Cardiac septum (tissue), 1 donor: ENCODE results near the gene GCK. TPM values are rescaled to one million over a fixed set of nuclear protein-coding genes. Genes with fewer than 3 reads are reported as not detected.
A peak's percentile ranks its signal among the peaks of the same experiment; 100 is the strongest.
"Not testable (repeated sequence)": the region's sequence is repeated elsewhere in the genome, so short reads cannot be mapped to it uniquely, and the experiment has no call there.

Source experiments
- DNase-seq: peaks from one replicate; pipeline ENCODE4 v3.0.0-alpha.2; 2020; ENCODE audit warnings: low spot score
- intact Hi-C: fragments of 100-400 bp; cut with DNase I; formaldehyde crosslinking; loops from one replicate; pipeline ENCODE4 v1.14.0; 2022
- total RNA-seq: library from RNA; stranded (reverse); fragmentation: NEBNext Ultra II Directional; extraction: Animal tissue kit (Norgen Biotek cat#: 25700); gene quantifications from one replicate; pipeline ENCODE4 v1.2.1, GENCODE V29; 2021
- donor health status: DM: no; HTN: no; CAD: no.

GCK gene
- total RNA-seq, 1 donor from 2014 or later = 3.7 TPM

DNA sequence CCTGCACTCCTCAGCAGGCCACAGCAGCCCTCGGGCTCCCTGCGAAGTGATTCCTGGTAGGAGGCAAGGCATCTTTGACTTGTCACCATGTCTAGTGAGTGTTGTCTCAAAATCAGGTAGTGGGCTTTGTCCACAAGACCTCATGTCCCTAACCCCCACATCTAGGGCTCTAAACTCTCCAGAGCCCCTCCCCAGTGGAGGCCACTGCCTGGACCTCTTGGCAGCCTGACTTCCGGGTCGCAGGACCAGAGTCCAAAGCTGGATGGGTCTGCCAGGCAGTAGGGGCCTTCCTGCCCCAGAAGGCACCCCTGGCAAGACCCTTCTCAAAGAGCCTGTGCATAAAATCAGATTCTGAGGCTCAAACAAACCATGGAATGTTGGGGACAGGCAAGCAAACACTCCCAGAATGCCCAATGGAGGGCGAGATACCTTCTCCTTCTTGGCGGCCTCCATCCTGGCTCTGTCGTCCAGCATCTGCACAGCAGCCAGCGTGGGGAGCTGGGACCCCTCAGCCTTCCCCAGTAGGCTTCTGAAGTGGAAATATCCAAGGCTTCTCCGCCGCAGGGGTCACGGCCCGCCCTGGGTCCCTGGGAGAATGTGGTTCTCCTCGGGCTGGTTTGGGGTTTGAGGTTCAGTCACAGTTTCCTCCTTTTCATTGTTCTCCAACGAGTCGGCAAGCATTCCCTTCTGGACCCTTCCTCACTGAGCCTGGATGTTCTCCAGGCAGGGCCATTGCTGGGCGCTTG, 586 bp downstream of the GCK start:
- intact Hi-C loops = no loop called here
- no peak for DNase-seq

DNA sequence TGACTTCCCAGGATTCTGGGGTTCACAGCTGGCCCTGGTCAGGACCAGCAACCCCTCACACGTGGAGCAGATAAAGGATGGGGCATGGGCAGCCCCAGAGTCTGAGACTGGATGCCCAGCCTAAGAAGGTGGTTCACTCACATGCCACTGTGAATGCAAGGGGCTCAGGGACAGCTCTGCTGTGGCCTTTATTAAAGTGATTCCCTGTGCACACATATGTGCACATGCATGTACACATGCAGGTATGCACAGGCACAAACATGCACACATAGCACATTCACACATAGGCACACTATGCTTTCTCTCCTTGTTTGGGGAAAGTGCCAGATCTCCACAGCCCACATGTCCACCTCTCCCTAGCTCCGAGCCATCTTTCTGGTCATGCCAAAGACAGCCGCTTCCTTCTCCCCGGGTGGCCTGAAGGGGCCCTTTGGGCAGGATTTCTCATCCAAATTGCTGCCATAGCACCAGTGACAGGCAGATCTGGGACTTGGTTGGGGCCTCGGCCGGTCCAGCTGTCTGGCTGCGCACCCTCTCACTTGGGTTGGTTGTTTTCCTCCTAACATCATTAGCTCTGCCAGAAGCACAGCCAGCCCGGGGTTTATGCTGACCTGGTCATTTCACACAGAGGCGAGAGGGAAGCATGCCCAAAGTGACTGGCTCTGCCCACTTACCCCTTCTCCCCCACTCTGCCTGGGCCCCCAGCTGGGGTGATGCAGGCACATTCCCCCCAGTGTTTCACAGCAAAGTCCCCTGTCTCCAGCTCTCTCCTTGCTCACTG, 1.4 kb downstream of the GCK start:
- intact Hi-C loops = no loop called here
- DNase-seq = no peak

DNA sequence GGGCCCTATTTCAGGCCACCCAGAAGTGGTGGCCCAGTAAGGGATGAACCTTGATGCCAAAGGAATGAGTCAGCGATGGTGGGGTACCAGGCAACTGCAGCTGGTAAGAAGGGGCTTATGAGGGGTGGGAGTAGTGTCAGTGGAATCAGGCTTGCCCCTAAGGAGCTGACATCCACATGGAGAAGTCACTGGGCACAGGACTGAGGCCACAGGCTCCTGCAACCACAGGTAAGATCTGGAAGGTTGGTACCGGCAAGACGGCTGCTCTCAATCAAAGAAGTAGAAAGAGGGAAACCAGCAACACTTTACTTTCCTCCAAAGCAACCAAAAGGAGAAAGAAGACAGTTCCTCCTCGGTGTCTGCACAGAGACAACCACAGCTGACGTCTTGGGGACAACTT, 2.5 kb downstream of the GCK start:
- DNase-seq = no peak
- intact Hi-C loops = no loop called here

DNA sequence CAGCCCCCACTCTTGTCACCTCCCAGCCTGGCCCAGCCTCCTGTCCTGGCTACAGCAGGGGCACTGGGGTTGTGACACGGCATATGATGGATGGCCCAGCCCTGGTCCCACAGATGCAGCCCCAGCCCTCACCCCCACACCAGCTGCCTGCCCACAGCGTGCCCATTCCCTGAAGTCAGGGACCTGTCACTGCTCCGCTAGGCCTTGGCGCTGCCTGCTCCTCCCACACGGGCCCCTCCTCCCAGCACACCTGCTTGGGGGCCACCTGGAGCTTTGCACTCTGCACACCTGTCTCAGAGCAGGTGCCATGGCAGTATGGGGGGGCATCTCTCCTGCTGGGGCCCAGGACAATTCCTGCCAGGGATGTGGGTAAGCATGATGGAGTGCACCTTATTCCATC, 3.5 kb downstream of the GCK start:
- intact Hi-C loops = no loop called here
- DNase-seq = no peak

DNA sequence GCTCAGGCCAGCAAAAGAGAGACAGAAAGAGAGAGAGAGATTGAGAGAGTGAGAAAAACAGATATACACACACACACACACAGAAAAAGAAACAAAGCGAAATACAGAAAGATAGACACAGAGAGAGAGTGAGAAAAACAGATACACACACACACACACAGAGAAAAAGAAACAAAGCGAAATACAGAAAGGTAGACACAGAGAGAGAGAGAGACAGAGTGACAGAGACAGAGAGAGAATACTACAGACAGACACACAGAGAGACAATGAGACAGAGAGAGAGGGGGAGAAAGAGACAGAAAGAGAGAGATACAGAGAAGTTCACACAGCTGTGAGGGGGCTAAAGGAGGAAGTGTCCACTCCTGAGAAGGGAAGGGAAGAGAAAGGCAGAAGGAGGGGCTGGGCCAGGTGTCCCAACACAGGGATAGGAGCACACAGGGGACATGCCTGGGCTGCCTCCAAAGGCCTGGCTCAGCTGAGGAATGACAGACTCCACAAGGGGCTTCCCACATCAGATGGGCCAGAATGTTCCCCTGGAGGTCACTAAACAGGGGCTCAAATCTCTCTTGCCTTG, 4.3 kb downstream of the GCK start:
- intact Hi-C loops = no loop called here
- DNase-seq = no peak

DNA sequence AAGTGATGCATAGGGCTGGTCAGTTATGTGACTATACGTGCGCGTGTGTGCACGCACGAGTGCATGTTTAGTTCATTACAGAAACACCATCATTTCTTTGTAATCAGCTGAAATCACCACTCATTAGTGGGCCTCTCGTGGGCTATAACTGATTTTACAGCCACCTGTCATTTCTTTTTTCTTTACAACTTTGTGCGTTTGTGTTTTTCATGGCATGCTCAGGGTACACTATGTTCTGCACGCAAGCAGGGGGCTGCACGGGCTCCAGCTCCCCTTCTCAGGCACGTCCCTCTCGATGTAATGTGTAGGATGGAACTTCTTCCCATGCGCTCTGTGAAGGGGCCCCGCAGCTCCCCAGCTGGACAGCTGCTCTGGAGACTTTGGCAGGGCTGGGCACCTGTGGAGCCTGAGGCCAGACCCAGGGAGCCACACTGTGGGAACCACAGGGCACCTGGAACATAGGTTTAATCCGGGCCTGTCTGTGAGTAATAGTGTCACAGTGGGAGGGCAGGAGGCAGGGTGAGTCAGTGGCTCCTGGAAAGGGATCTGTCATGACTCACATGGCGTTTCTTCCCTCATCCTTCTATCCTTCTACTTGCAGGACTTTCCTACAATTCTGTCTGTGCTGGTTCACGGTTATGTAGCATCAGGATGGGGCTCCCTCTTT, 4.9 kb downstream of the GCK start:
- intact Hi-C loops = no loop called here
- DNase-seq = no peak

DNA sequence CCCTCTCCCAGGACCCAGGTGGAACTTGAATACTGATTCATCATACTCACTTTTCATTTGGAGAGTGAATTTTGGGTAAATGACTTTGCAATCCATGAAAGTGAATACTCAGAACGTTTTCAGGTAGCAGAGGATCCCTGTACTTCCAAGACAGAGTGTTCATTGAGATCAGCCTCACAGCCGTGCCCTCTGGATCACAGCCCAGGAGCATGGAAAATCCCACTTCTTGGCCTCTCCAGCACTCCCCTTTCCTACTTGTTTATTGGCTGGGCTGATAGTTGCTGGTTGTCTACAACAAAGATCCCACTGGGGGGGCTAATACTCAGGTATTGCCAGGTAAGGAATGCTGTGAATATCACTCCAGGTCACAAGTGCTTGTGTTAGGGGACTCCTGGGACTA, 5.9 kb downstream of the GCK start:
- intact Hi-C loops = no loop called here
- no peak for DNase-seq

DNA sequence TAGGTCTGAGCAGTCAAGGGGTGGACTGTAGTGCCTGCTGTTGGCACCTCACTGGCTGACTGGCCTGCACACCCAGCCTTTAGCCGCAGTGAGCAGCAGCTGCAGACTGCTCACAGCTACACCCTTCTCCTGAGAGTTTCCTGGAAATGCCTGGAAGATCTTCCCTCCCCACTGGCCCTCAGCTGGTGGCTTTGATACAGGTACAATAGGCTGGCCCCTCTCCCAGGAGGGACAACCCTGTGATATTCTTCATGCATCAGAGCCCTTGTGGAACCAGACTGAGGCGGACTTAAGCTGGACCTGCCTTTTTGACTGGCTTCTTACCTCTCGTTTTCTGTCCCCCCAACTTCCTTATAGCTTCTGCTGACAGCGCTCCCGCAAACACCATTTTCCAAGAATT, 6.4 kb downstream of the GCK start:
- intact Hi-C loops = no loop called here
- no peak for DNase-seq

DNA sequence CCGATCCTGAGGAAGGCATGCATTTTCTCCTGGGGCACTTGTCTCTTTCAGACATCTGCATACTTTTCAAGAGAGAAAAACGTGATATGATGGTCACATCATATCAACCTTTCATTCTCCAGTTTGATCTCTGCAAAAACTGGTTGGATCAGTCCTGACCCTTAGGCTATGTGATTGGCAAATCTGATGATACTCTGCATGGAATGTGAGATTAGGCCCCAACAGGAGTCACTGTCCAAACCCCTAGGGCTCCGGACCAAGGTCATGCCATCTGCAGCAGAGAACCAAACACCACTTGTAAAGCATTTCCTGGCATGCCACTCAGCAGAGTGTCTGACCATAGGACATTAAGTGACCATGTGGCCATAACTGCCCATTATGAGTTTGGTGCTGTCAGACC, 8.6 kb downstream of the GCK start:
- intact Hi-C loops = no loop called here
- DNase-seq = no peak

DNA sequence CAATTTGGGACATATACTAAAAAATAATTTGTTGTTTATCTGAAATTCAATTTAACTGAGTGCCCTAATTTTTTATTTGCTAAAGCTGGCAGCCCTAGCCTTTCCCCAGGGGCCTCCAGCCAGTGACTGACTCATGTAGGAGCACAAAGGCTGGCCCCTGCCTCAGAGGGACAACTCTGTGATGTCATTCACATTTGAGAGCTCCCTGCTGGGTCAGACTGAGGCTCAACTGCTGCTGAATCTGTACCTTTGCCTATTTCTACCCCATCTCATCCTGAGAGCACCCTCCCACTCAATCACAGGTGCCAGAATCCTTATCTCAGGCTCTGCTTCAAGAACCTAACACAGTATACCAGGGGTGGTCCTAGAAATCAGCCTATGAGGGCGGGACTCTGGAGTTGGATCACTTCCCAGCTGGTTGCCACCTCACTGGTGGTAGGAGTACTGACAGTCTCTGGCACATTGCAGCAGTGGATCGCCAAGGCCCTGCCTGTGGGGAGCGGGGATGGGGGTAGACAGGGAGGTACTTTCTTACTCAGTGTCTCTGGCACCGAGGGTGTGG, 11.6 kb downstream of the GCK start:
- intact Hi-C loops = no loop called here
- no peak for DNase-seq

DNA sequence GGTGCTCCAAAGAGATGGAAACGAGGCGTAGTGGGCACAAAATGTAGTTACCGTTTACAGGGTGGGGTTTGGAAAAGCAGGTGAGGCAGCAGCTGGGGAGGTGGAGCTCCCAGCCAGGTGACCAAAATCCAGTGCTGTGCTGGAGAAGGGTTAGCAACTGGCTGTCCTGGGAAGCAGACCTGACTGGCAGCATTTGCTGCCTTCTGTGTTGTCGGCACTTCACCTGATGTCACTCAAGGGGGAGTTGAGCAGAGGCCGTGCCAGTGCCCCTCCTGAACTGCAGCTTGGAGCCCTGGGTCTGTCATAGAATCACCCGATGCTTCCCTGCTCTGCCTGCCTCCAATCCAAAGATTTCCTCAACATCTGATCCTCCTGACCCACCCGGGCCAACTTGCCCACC, 12.8 kb downstream of the GCK start:
- DNase-seq = no peak
- intact Hi-C loops = no loop called here

DNA sequence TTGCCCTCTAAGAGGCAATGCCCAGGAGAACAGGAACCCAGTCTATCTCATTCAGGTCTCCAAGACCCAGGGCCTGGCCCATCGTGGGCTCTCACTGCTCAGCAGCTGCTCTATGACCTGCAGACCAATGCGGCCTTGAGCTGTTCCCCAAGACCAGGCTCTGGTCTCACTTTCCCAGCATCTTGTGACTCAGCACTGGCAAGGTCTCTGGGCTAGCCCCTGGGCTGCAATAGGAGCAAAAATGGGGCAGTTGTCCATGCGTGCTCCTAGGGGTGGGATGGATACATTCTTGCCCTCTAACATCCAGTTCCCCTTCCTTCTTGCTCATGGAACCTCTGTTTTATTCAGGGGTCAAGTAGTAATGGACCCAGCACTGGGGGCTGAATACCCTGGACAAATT, 13.5 kb downstream of the GCK start:
- no peak for DNase-seq
- intact Hi-C loops = no loop called here

DNA sequence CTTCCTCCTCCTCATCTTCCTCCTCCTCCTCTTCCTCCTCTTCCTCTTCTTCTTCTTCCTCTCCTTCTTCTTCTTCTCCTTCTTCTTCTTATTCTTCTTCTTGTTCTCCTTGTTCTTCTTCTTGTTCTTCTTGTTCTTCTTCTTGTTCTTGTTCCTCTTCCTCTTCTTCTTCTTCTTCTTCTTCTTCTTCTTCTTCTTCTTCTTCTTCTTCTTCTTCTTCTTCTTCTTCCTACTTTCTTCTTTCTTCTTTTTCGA, 14.6 kb downstream of the GCK start:
- intact Hi-C loops, DNase-seq: not testable (repeated sequence)

DNA sequence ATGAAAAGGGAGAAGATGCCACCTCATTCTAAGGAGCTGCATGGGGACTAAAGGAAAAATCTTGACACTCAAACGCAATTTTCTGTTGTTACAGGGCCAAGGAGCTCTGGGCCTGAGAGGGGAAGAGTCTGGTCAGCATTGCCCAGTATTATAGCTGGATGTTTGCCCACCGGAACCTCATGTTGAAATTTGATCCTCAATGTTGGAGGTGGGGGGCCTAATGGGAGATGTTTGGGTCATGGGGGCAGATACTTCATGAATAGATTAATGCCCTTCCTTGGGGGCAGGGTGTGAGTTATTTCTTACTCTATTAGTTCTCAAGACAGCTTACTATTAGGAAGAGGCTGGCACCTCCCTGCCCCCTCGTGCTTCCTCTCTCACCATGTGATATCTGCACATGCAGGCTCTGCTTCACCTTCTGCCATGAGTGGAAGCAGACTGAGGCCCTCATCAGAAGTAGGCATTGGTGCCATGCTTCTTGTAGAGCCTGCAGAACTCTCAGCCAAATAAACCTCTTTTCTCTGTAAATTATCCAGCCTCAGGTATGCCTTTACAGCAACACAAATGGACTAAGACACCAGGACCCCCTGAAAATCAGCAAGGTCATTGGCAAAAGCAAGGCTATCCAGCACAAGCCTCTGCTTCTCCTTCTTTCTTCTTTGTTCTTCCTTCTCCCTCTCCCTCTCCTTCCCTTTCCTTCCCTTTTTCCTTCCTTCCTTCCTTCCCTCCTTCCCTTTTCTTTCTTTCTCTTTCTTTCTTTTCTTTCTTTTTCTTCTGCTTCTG, 15.1 kb downstream of the GCK start:
- DNase-seq = no peak
- intact Hi-C loops = no loop called here

DNA sequence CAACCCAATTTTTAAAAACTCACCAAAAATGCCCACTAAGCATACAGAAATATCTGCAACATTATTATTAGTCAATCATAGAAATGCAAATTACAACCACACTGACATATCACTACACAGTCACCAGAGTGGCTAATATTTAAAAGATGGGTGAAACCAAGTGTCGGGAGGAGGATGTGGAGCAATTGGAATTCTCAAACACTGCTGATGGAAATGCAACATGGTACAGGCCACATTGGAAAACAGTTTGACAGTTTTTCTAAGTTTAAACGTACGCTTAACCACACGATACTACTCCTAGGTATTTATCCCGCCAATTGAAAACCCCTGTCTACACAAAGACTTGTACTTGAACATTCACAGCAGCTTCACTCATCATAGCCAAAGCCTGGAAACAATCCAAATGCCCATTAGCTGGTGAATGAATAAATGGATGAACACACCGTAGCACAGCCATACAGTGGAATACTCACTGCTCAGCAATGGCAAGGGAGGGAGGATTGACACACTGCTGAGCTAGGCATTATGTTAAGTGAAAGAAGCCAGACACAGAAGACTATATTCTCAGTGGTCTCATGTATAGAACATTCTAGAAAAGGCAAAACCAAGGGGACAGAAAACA, 16.3 kb downstream of the GCK start:
- intact Hi-C loops = no loop called here
- DNase-seq = no peak

DNA sequence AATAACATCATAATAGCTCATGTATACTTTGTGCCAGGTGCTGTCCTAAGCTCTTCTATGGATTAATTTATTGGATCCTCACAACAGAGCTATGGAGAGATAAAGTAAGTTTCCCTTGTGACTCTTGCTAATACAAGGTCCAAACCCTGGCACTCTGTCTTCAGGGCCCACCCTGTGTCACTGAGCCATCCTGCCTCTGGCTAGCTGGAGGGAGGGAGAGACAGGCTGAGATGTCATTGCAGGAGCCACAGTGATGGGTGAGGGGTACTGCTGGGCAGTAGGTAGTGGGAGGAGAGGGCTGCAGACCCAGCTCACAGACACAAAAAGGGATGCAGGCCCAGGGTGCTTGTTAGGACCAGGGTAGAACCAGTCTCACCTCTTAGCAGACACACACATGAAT, 16.9 kb downstream of the GCK start:
- intact Hi-C loops = no loop called here
- peak; percentile 51 for DNase-seq

DNA sequence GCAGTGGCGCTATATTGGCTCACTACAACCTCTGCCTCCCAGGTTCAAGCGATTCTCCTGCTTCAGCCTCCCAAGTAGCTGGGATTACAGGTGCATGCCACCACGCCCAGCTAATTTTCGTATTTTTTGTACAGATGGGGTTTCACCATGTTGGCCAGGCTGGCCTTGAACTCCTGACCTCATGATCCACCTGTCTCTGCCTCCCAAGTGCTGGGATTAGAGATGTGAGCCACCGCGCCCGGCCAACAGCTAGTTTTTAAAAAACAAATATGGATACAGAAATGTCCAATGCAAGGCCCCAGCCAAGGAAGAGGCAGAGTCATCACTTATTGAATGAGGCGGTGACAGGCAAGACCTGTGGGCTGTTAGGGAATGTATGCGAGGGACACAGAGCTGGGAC, 17.3 kb downstream of the GCK start:
- intact Hi-C loops, DNase-seq: not testable (repeated sequence)

DNA sequence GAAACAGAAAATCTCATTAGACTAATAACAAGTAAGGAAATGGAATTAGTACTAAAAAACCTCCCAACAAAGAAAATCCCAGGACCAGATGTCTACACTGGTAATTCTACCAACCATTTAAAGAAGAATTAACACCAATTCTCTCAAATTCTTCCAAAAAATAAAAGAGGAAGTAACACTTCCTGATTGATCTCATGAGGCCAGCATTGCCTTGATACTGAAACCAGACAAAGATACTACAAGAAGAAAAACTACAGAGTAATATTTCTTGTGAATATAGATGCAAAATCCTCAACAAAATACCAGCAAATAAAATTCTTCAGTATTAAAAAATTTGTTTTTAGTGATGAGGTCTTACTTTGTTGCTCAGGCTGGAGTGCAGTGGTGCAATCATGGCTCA, 21.3 kb downstream of the GCK start:
- DNase-seq = no peak
- intact Hi-C loops = no loop called here

DNA sequence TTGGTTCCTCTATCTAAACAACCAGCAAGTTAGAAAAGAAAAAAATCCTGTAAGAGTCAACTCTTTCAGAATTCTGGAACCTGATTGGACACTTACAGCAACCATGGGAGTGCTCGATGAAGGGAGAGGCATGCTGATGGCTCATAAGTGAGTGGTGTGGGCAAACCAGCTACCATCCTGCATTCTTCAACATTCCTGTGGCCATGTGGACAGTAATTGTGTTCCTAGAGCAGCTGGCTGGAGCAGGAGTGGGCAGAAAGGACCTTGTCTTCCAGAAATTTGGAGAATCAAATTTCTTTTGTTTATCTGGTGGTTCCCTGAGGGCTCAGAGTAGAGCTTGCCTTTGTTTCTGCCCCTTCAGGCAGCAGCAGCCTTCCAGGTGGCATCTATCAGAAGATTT, 25.6 kb downstream of the GCK start:
- no peak for DNase-seq
- intact Hi-C loops = no loop called here
